Psoas muscle (tissue), 8 donors: ENCODE results near the gene SNCG. TPM values are rescaled to one million over a fixed set of nuclear protein-coding genes. Genes with fewer than 3 reads are reported as not detected.
"Not testable (repeated sequence)": the region's sequence is repeated elsewhere in the genome, so short reads cannot be mapped to it uniquely, and the experiment has no call there.

Experiments used
- ATAC-seq, 4 donors: fragments of 200-7000 bp; cut with Tn5 transposase; one replicate each; pipeline ENCODE4 v1.9.1; 2020; ENCODE audit warnings: moderate library complexity in 3 of 4, mild to moderate bottlenecking in 2 of 4
- DNase-seq, 2 donors: peaks; one replicate each; pipeline ENCODE4 v3.0.0-alpha.2; 2020
- H3K27ac ChIP-seq: fragments of 200-600 bp; one replicate; pipeline ENCODE4 v1.8.0; 2022
- H3K27me3 ChIP-seq, 3 donors: fragments of 200-600 bp in 1 of 3; one replicate each; pipeline versions ENCODE4 v1.6.1 to v1.8.0; 2013 to 2022; ENCODE audit warnings: low read length in 2 of 3, mild to moderate bottlenecking in 2 of 3, moderate library complexity in 1 of 3; ENCODE audit not compliant: insufficient read depth in 3 of 3
- H3K36me3 ChIP-seq, 2 donors: fragments of 200-600 bp in 1 of 2; one replicate each; pipeline versions ENCODE4 v1.6.1 to v1.8.0; 2013 to 2022; ENCODE audit warnings: low read depth in 1 of 2, mild to moderate bottlenecking in 1 of 2, moderate library complexity in 1 of 2; ENCODE audit not compliant: insufficient read depth in 1 of 2
- H3K4me1 ChIP-seq: fragments of 200-600 bp; one replicate; pipeline ENCODE4 v1.8.0; 2022
- H3K4me3 ChIP-seq: fragments of 200-600 bp; one replicate; pipeline ENCODE4 v1.8.0; 2022; ENCODE audit warnings: mild to moderate bottlenecking
- H3K9me3 ChIP-seq: fragments of 200-600 bp; one replicate; pipeline ENCODE4 v1.8.0; 2022
- CTCF ChIP-seq: fragments of 200-600 bp; IDR thresholded peaks from one replicate; pipeline ENCODE4 v1.8.0; 2022; ENCODE audit warnings: antibody characterized with exemption
- WGBS, 3 donors: extraction: QIAGEN DNeasy Blood & Tissue Kit; methylation state at CpG; one replicate each; pipeline versions ENCODE4 v1.1.6 to v1.1.7; 2013; 5-methylcytosine and 5-hydroxymethylcytosine counted together
- intact Hi-C, 2 donors: fragments of 100-400 bp; cut with DNase I; formaldehyde crosslinking; loops; one replicate each; pipeline versions ENCODE4 v1.11.0 to v1.14.2; 2022
- polyA plus RNA-seq, 3 donors: library from polyadenylated mRNA; stranded (reverse); fragments of 200-250 nt; gene quantifications; one replicate each; pipeline ENCODE4 v1.2.3, GENCODE V29; 2013
- total RNA-seq, 4 donors: library from RNA; stranded (reverse); fragmentation: NEBNext Ultra II Directional in 2 of 4; extraction: Animal tissue kit (Norgen Biotek cat#: 25700) in 2 of 4; gene quantifications; one replicate each; pipeline versions ENCODE4 v1.2.1 to v1.2.4, GENCODE V29; 2021 to 2023
- donor health status: healthy with polysubstance abuse.
- donor health status: DM: no; HTN: no; CAD: no; lungs with moderate emphysema.
- donor health status: Bipolar disorder and iron deficiency.
- donor health status: healthy.
- donor health status: DM: yes; HTN: yes; CAD: no.
- donor health status: DM: no; HTN: no; CAD: no.
- donor health status: DM: no; HTN: no; CAD: no.
- donor health status: DM: yes; HTN: yes; CAD: no.

SNCG gene
- total and polyA plus RNA-seq, 7 donors = 5.8 to 21.3 (median 11.0) TPM

- DNase-seq (no peak), ATAC-seq (no peak)
- no peak for TF ChIP-seq CTCF
- Histone ChIP-seq H3K36me3 (no peaks in the 10 kb centered on the region), H3K9me3 (no peaks in the 10 kb centered on the region), H3K4me1 (peaks cover 25% of the 10 kb centered on the region), H3K27me3 (no peaks in the 10 kb centered on the region), H3K4me3 (no peak overlapping the region), H3K27ac (peak overlapping the region; percentile 92)
- intact Hi-C loops = loop anchor here (10.0 kb wide), 1 partner anchor 122 kb away; the partner anchor contains the start of genes GLUD1 (in 2 of the 2) and SHLD2 (in 2 of the 2)
- WGBS, 3 donors = 85 to 94% (median 92%) methylated on average over 11 of the region's 11 CpGs
These were observed 14.4 kb downstream of the SNCG start for GRCh38 chr10:86972613-86973380.

- no peaks in the 10 kb centered on the region for H3K9me3 ChIP-seq
- intact Hi-C loops = loop anchor here (10.0 kb wide), 1 partner anchor 120 kb away; the partner anchor contains the start of genes GLUD1 (in 2 of the 2) and SHLD2 (in 2 of the 2)
- H3K27ac ChIP-seq = no peak overlapping the region
- H3K27me3 ChIP-seq = no peaks in the 10 kb centered on the region
- 83 to 87% (median 85%) methylated on average over 7 of the region's 7 CpGs for WGBS, 3 donors
- TF ChIP-seq CTCF = no peak
- no peak overlapping the region for H3K4me3 ChIP-seq
- no peak for DNase-seq
- H3K4me1 ChIP-seq = peaks cover 32% of the 10 kb centered on the region
- ATAC-seq = no peak
- H3K36me3 ChIP-seq = no peaks in the 10 kb centered on the region
These were observed 16.1 kb downstream of the SNCG start for GRCh38 chr10:86974484-86974883.

- Histone ChIP-seq H3K27me3 (no peaks in the 10 kb centered on the region), H3K36me3 (no peaks in the 10 kb centered on the region), H3K9me3 (no peaks in the 10 kb centered on the region), H3K4me3 (no peak overlapping the region), H3K27ac (no peak overlapping the region), H3K4me1 (peaks cover 45% of the 10 kb centered on the region)
- DNase-seq = no peak
- ATAC-seq = no peak
- intact Hi-C loops = loop anchor here (10.0 kb wide), 1 partner anchor 118 kb away; the partner anchor contains the start of genes GLUD1 (in 2 of the 2) and SHLD2 (in 2 of the 2)
- 92 to 98% (median 97%) methylated on average over 5 of the region's 5 CpGs for WGBS, 3 donors
- TF ChIP-seq CTCF = no peak
These were observed 18.1 kb downstream of the SNCG start for GRCh38 chr10:86976362-86977056.

- 25 to 45% (median 40%) methylated on average over 3 of the region's 3 CpGs for WGBS, 3 donors
- H3K4me3 ChIP-seq, H3K27me3 ChIP-seq, DNase-seq, H3K36me3 ChIP-seq, H3K9me3 ChIP-seq: not testable (repeated sequence)
- intact Hi-C loops = loop anchor here (10.0 kb wide), 1 partner anchor 116 kb away; the partner anchor contains the start of genes GLUD1 (in 2 of the 2) and SHLD2 (in 2 of the 2)
- peaks cover 39% of the 10 kb centered on the region for H3K4me1 ChIP-seq
- ATAC-seq = peak in 3 of 4 donors; percentile 24 to 48 (median 28)
- H3K27ac ChIP-seq = peak overlapping the region; percentile 86
These were observed 20.1 kb downstream of the SNCG start for GRCh38 chr10:86978457-86978856.
